BJ (cell line): ENCODE data around the gene MFSD11. TPM values are rescaled to one million over a fixed set of nuclear protein-coding genes. Genes with fewer than 3 reads are reported as not detected.
"Not testable (repeated sequence)": the region's sequence is repeated elsewhere in the genome, so short reads cannot be mapped to it uniquely, and the experiment has no call there.

Source experiments
- CTCF ChIA-PET: fragments of 350-600 bp; formaldehyde crosslinking; extraction: SDS; loops from one replicate; lab custom pipeline; 2021; ENCODE audit warnings: antibody characterized with exemption, inconsistent platforms; lab: Yijun Ruan, JAX
- POLR2A ChIA-PET: fragments of 300-600 bp; sonication (Branson Sonifier 250); formaldehyde crosslinking; extraction: SDS; loops from one replicate; lab custom pipeline; 2021; ENCODE audit warnings: antibody characterized with exemption; lab: Charles Lee
- DNase-seq: peaks from one replicate; pipeline ENCODE4 v3.0.0-alpha.2; 2011; ENCODE audit warnings: low read depth
- H3K27me3 ChIP-seq: 2 replicates; pipeline ENCODE4 v1.6.0; 2011; ENCODE audit warnings: low read length; ENCODE audit not compliant: control insufficient read depth, insufficient read depth
- H3K36me3 ChIP-seq: 2 replicates; pipeline ENCODE4 v1.5.1; 2011; ENCODE audit warnings: low read length; ENCODE audit not compliant: control insufficient read depth, insufficient read depth
- H3K4me3 ChIP-seq: 2 replicates; pipeline ENCODE4 v1.5.1; 2011; ENCODE audit warnings: low read depth, mild to moderate bottlenecking, control low read depth, low read length
- polyA plus RNA-seq: library from polyadenylated mRNA; depleted of rRNA; stranded (reverse); fragments of >200 nt; gene quantifications from 2 replicates; pipeline ENCODE4 v1.2.3, GENCODE V29; 2011
- TF ChIP-seq, protein P1 (sequence below): IDR thresholded peaks from 2 replicates; pipeline ENCODE4 v1.5.1; 2011; ENCODE audit warnings: low read depth, mild to moderate bottlenecking, control low read depth, inconsistent platforms, low read length, moderate library complexity; ENCODE audit not compliant: insufficient read depth

The MFSD11 gene
- polyA plus RNA-seq, 1 experiment: 18.6 TPM

DNA sequence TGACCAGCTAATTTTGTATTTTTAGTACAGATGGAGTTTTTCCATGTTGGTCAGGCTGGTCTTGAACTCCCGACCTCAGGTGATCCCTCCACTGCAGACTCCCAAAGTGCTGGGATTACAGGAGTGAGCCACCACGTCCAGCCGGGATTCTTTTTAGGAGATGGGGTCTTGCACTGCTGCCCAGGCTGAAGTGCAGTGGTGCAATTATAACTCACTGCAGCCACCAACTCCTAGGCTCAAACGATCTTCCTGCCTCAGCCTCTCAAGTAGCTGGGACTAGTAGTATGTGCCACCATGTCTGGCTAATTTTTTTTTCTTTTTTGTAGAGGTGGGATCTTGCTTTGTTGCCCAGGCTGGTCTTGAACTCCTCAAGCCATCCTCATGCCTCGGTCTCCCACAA, 73.9 kb downstream of the MFSD11 start:
- Histone ChIP-seq H3K36me3 (no peaks in the 10 kb centered on the region), H3K27me3 (no peaks in the 10 kb centered on the region; the same call in 1 of the 2 replicates), H3K4me3 (no peak overlapping the region)
- POLR2A ChIA-PET: no interaction called here
- DNase-seq: no peak
- TF ChIP-seq, protein P1, sequence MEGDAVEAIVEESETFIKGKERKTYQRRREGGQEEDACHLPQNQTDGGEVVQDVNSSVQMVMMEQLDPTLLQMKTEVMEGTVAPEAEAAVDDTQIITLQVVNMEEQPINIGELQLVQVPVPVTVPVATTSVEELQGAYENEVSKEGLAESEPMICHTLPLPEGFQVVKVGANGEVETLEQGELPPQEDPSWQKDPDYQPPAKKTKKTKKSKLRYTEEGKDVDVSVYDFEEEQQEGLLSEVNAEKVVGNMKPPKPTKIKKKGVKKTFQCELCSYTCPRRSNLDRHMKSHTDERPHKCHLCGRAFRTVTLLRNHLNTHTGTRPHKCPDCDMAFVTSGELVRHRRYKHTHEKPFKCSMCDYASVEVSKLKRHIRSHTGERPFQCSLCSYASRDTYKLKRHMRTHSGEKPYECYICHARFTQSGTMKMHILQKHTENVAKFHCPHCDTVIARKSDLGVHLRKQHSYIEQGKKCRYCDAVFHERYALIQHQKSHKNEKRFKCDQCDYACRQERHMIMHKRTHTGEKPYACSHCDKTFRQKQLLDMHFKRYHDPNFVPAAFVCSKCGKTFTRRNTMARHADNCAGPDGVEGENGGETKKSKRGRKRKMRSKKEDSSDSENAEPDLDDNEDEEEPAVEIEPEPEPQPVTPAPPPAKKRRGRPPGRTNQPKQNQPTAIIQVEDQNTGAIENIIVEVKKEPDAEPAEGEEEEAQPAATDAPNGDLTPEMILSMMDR: no peak
- CTCF ChIA-PET: interaction anchor here (1.2 kb wide), 1 partner anchor 245 kb away, joined by 3 read pairs; no protein-coding TSS in a partner anchor

DNA sequence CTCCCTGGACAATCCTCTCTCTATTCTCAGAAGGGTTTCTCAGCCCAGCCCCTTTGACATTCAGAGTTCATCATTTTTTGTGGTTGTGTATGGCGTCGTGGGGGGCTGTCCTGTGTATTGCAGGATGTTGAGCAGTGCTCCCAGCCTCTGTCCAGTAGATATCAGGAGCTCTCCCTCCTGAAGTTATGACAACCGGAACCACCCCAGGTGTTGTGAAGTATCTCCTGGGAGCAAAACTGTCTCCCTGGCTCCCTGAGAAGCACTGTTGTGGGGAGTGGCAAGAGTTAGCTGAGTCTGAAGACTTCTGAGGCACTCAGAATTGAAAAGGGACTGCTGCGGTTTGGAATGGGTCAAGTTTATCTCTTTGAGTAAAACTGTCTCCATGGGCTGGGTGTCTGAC, 74.3 kb downstream of the MFSD11 start:
- no peak for DNase-seq
- Histone ChIP-seq H3K27me3 (no peaks in the 10 kb centered on the region; the same call in 1 of the 2 replicates), H3K36me3 (no peaks in the 10 kb centered on the region), H3K4me3 (no peak overlapping the region)
- TF ChIP-seq, protein P1: no peak
- POLR2A ChIA-PET: no interaction called here
- CTCF ChIA-PET: interaction anchor here (1.2 kb wide), 1 partner anchor 244 kb away, joined by 3 read pairs; no protein-coding TSS in a partner anchor

DNA sequence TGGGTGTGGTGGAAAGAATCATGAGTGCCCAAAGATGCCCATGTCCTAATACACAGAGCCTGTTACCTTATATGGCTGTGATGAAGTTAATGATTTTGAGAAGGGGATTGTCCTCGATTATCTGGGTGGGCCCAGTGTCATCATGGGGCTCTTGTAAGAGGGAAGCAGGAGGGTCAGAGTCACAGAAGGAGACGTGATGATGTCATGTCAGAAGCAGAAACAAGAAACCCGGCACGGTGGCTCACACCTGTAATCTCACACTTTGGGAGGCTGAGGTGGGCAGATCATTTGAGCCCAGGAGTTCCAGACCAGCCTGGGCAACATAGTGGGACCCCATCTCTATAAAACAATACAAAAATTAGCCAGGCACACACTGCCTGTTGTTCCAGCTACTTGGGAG, 75.0 kb downstream of the MFSD11 start:
- ChIA-PET POLR2A (no interaction called here), CTCF (no interaction called here)
- Histone ChIP-seq H3K27me3 (no peaks in the 10 kb centered on the region; the same call in 1 of the 2 replicates), H3K36me3 (no peaks in the 10 kb centered on the region), H3K4me3 (no peak overlapping the region)
- TF ChIP-seq, protein P1: no peak
- no peak for DNase-seq

GRCh38 chr17:76815907-76816589, 78.1 kb downstream of the MFSD11 start:
- POLR2A ChIA-PET, H3K27me3 ChIP-seq, H3K4me3 ChIP-seq, H3K36me3 ChIP-seq, DNase-seq: not testable (repeated sequence)
- CTCF ChIA-PET: interaction anchor here (0.6 to 2.0 kb wide), 4 partner anchors 9 to 241 kb away, joined by 3 to 11 read pairs (median 6); partner anchors contain the start of gene MGAT5B

DNA sequence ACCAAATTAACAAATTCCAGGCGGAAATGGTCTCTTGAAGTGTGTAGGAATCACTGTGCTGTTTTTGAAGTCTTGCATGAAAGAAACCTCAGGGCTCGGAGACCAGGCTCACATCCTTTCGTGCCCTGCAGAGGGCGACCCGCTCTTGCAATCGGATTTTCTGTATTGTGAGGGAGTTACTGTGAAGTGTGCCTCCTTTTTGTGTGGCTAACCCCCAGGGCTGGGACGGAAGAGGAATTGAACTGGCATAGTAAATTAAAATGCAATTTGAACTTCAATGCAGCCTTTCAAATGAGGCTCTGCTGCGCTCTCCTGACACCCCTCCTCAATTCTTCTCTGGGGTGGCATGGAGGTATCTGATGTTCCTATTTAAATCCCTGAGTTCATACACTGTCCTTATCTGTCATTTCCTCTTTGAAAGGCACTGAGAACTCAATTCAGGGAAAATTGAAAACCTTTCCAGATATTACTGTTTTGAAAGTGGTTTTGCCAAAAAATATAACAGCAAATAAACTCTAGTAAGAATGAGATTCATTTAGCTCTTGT, 78.7 kb downstream of the MFSD11 start:
- POLR2A ChIA-PET: no interaction called here

More for the DNA sequence above, 78.7 kb downstream of the MFSD11 start:
- Histone ChIP-seq H3K36me3 (no peaks in the 10 kb centered on the region), H3K27me3 (peaks cover 5% of the 10 kb centered on the region), H3K4me3 (no peak overlapping the region)
- CTCF ChIA-PET: interaction anchor here (0.6 to 2.0 kb wide), 7 partner anchors 9 to 240 kb away, joined by 3 to 11 read pairs (median 4); no protein-coding TSS in a partner anchor
- TF ChIP-seq, protein P1: peak; percentile 74
- DNase-seq: no peak
